Ectodermal cell (in vitro differentiated cells): Measurements from ENCODE around the gene TPGS1.
"Not testable (repeated sequence)": the region's sequence is repeated elsewhere in the genome, so short reads cannot be mapped to it uniquely, and the experiment has no call there.

Source experiments
- H3K27ac ChIP-seq: 2 replicates; pipeline ENCODE4 v1.7.0; 2013; ENCODE audit warnings: mild to moderate bottlenecking, low read depth, low read length; ENCODE audit not compliant: insufficient read depth, poor library complexity, severe bottlenecking
- H3K27me3 ChIP-seq: 2 replicates; pipeline ENCODE4 v1.7.0; 2013; ENCODE audit warnings: mild to moderate bottlenecking, low read length; ENCODE audit not compliant: insufficient read depth, control insufficient read depth, poor library complexity, severe bottlenecking
- H3K36me3 ChIP-seq: one replicate; pipeline ENCODE4 v1.7.0; 2013; ENCODE audit warnings: low read length; ENCODE audit not compliant: control insufficient read depth, insufficient read depth
- H3K4me1 ChIP-seq: one replicate; pipeline ENCODE4 v1.7.0; 2013; ENCODE audit warnings: low read length; ENCODE audit not compliant: control insufficient read depth, insufficient read depth
- H3K4me3 ChIP-seq: 2 replicates; pipeline ENCODE4 v1.7.0; 2013; ENCODE audit warnings: low read depth, low read length, control low read depth; ENCODE audit not compliant: insufficient read depth
- H3K9me3 ChIP-seq: 2 replicates; pipeline ENCODE4 v1.7.0; 2013; ENCODE audit warnings: mild to moderate bottlenecking, low read length, moderate library complexity; ENCODE audit not compliant: control insufficient read depth
- WGBS, 2 experiments: methylation state at CpG; one replicate each; pipeline ENCODE4 v1.1.7; 2013; ENCODE audit warnings: missing lambda C conversion rate in 2 of 2; 5-methylcytosine and 5-hydroxymethylcytosine counted together

TPGS1 gene

GRCh38 chr19:478976-479375 is 28.3 kb upstream of the TPGS1 start:
- Histone ChIP-seq H3K36me3 (no peaks in the 10 kb centered on the region), H3K4me1 (no peaks in the 10 kb centered on the region), H3K9me3 (no peaks in the 10 kb centered on the region), H3K27ac (no peak overlapping the region), H3K4me3 (no peak overlapping the region), H3K27me3 (no peaks in the 10 kb centered on the region)
- WGBS, 2 experiments = 90 to 91% methylated on average over 14 of the region's 14 CpGs

DNA sequence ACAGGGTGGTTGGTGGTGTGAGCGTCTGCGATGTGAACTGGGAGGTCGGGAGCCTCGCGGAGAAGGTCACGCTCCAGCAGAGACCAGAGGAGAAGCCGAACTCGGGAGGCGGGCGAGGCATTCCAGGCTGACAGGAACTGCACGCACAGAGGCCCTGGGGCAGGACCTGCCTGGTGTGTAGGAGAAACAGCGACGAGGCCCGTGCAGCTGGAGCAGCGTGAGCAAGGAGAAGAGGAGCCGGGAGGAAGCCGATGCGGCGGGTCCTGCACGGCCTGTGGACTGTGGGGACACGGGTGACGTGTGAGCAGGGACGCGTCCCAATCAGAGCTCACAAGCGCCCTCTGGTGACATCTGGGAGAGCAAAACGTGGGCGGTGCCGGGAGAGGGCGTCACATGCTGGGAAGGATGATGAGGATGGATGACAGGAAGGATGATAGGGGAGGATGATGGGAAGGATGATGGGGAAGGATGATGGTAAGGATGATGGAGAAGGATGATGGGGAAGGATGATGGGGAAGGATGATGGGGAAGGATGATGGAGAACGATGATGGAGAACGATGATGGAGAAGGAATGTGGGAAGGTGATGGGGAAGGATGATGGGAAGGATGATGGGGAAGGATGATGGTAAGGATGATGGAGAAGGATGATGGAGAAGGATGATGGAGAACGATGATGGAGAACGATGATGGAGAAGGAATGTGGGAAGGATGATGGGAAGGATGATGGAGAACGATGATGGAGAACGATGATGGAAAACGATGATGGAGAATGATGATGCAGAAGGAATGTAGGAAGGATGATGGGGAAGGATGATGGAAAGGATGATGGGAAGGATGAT is 27.1 kb upstream of the TPGS1 start:
- Histone ChIP-seq H3K27ac (no peak overlapping the region), H3K27me3 (peaks cover 9% of the 10 kb centered on the region), H3K4me3 (no peak overlapping the region), H3K9me3 (no peaks in the 10 kb centered on the region), H3K36me3 (no peaks in the 10 kb centered on the region), H3K4me1 (no peaks in the 10 kb centered on the region)
- 40 to 44% methylated on average over 36 of the region's 36 CpGs for WGBS, 2 experiments

GRCh38 chr19:481100-481499 is 26.2 kb upstream of the TPGS1 start:
- H3K4me3 ChIP-seq, H3K36me3 ChIP-seq, H3K27ac ChIP-seq, H3K4me1 ChIP-seq, H3K9me3 ChIP-seq: not testable (repeated sequence)
- whole genome bisulfite sequencing, 2 experiments = 92 to 93% methylated on average over 3 of the region's 3 CpGs
- peaks cover 12% of the 10 kb centered on the region for H3K27me3 ChIP-seq

DNA sequence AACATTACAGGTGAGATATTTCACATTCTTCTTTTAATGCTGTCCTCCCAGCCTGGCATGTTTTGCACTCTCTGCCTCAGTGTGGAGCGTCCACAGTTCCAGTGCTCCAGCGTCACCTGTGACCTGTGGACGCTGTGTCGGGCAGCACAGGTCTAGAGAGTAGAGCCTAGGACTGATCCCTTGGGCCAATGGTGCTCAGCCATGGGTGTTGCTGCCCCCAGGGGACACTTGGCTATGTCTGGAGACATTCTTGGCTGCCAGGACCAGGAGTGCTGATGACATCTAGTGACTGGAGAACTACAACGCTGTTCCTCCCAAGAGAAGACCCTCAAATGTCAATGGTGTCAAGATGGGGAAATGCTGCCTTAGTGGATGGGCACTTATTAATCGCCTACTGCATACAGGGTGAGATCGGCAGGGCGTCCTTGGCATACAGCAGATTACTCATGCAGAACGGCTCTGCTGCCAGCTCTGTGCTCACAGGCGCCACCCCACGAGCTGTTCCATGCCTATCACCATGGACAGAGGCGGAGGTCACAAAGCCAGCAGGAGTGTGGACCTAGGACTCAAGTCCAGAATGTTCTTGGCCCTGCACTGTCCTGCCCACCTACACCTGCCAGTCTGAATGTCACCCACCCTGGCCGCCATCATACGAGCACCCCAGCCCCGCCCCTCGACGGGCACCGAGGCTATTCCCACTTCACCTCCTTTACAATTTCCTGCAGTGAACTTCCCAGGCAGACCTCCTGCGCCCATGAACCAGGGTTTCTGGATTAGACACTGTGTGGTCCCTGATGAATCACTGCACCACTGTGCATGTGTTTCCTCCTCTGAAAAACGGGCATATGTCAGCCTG is 24.9 kb upstream of the TPGS1 start:
- Histone ChIP-seq H3K4me1 (peaks cover 7% of the 10 kb centered on the region), H3K36me3 (no peaks in the 10 kb centered on the region), H3K27me3 (peaks cover 12% of the 10 kb centered on the region), H3K9me3 (no peaks in the 10 kb centered on the region), H3K27ac (no peak overlapping the region), H3K4me3 (no peak overlapping the region)
- WGBS, 2 experiments = 65% methylated on average over 20 of the region's 20 CpGs

DNA sequence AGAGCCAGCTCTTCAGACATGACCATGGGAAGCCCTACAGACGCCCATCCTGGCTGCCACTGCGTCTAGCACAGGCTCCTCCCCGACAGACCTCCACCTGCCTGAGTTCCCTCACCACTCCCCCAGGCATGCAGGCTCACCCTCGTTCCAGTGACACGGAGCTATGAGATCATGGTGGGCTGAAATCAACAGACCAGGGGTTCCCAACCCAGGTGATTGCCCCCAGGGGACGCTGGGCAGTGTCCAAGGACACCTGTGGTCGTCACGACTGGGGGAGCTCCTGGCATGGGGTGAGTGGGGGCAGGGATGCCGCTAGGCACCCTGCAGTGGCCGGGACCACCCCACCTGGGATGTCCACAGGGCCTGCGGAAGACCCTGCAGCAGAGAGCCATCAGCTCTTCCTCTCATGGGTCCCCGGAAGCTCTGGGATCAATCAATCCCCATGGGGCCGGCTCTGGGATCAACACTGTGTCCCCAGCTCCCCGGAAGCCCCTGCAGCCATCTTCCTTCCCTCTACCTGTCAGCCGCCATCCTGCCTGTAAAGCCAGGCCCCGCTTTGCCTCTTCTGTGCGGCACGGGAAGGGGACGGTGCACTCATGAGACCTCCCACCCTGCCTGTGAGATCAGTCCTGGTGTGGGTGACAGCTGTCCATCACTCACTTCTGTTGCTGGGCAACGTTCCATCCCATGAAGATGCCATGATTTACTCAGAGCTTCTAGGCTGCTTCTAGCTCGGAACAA is 23.8 kb upstream of the TPGS1 start:
- H3K9me3 ChIP-seq = no peaks in the 10 kb centered on the region
- H3K4me1 ChIP-seq = peaks cover 7% of the 10 kb centered on the region
- no peak overlapping the region for H3K4me3 ChIP-seq
- no peaks in the 10 kb centered on the region for H3K36me3 ChIP-seq
- 80% methylated on average over 21 of the region's 21 CpGs for WGBS, 2 experiments
- peaks cover 12% of the 10 kb centered on the region for H3K27me3 ChIP-seq
- H3K27ac ChIP-seq = no peak overlapping the region

- Histone ChIP-seq H3K4me1 (peaks cover 7% of the 10 kb centered on the region), H3K9me3 (no peaks in the 10 kb centered on the region), H3K27ac (no peak overlapping the region), H3K27me3 (peaks cover 12% of the 10 kb centered on the region), H3K36me3 (no peaks in the 10 kb centered on the region), H3K4me3 (no peak overlapping the region)
- WGBS, 2 experiments = 80 to 82% methylated on average over 15 of the region's 15 CpGs
Measured at GRCh38 chr19:484494-484893, 22.8 kb upstream of the TPGS1 start.

DNA sequence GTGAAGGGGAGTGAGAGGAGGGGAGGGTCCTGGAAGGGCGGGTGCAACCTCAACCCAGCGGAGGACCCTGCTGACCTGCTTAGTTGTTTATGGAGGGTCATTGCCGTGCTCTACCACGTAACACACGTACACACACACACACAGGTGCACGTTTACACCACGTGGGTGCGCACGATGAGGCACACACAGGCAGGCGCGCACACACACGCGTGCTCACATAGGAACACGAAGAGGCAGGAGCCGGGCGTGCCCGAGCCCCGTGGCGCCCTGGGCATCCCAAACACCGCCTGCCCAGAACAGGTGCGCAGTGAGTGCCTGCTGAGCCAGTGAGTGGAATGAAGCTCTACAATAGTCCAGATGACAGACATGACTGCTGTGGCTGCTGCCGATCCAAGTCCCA is 22.2 kb upstream of the TPGS1 start:
- 88 to 90% methylated on average over 22 of the region's 22 CpGs for WGBS, 2 experiments
- H3K27ac ChIP-seq = no peak overlapping the region

DNA sequence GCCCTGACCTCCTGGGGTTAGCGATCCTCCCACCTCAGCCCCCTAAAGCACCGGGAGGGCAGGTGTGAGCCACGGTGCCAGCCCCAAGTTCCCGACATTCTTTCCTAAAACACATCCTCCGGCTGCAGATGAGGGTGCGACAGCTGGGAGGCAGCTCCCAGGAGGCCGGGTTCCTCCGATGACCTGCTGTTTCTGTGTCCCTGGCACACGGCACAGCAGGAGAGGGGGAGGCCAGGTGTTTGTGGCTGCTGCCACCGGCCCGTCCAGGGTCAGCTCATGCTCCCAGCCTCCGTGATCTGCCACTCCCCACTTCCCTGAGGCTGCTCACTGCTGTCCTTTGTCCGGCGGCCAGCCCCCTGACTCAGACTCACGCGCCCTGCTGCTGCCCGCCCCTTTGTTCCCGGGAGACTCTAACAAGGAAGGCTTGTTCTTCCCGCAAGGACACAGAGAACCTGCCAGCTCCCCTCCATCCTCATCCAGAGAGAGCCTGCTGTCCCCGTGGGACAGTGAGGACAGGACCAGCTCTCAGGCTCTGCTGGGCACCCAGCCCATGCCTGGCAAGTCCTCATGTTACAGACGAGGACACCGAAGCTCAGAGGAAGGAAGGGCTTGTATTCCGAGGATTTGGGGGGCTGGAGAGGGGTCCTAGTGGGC is 21.6 kb upstream of the TPGS1 start:
- Histone ChIP-seq H3K27ac (peak overlapping the region; percentile 64), H3K4me1 (peaks cover 7% of the 10 kb centered on the region), H3K4me3 (no peak overlapping the region), H3K9me3 (no peaks in the 10 kb centered on the region), H3K36me3 (no peaks in the 10 kb centered on the region), H3K27me3 (peaks cover 12% of the 10 kb centered on the region)
- WGBS, 2 experiments = 15 to 17% methylated on average over 23 of the region's 23 CpGs

More for the DNA sequence above, 22.2 kb upstream of the TPGS1 start:
- H3K4me3 ChIP-seq = no peak overlapping the region
- no peaks in the 10 kb centered on the region for H3K36me3 ChIP-seq
- H3K4me1 ChIP-seq = peaks cover 7% of the 10 kb centered on the region
- peaks cover 12% of the 10 kb centered on the region for H3K27me3 ChIP-seq
- no peaks in the 10 kb centered on the region for H3K9me3 ChIP-seq

- H3K27me3 ChIP-seq = peaks cover 12% of the 10 kb centered on the region
- peak overlapping the region; percentile 82 for H3K4me3 ChIP-seq
- peak overlapping the region; percentile 90 for H3K27ac ChIP-seq
- H3K36me3 ChIP-seq = no peaks in the 10 kb centered on the region
- no peaks in the 10 kb centered on the region for H3K9me3 ChIP-seq
- peaks cover 7% of the 10 kb centered on the region for H3K4me1 ChIP-seq
- 0% methylated on average over 114 of the region's 114 CpGs for WGBS, 2 experiments
Measured at GRCh38 chr19:488505-489417, 18.5 kb upstream of the TPGS1 start.
